Neural cell (in vitro differentiated cells): Measurements from ENCODE around the gene RASSF8. TPM values are rescaled to one million over a fixed set of nuclear protein-coding genes. Genes with fewer than 3 reads are reported as not detected.

Experiments
- H2AFZ ChIP-seq: fragments of 200-600, 300-800 bp; sonication (generic), shearing (Covaris generic); 2 replicates; pipeline ENCODE4 v1.6.0; 2014; ENCODE audit warnings: low read depth, mild to moderate bottlenecking, antibody characterized with exemption, low read length, moderate library complexity
- H3F3A ChIP-seq: fragments of 200-600 bp; shearing (Covaris generic); 2 replicates; pipeline ENCODE4 v1.6.1; 2016; ENCODE audit warnings: mild to moderate bottlenecking, moderate library complexity, mixed read lengths, antibody characterized with exemption, low read length; ENCODE audit not compliant: insufficient read depth, poor library complexity, severe bottlenecking
- H3K27ac ChIP-seq: fragments of 200-600, 300-800 bp; sonication (generic), shearing (Covaris generic); 2 replicates; pipeline ENCODE4 v1.5.1; 2014; ENCODE audit warnings: mild to moderate bottlenecking, low read length, moderate library complexity
- H3K27me3 ChIP-seq: fragments of 300-800, 200-600 bp; sonication (generic), shearing (Covaris generic); 2 replicates; pipeline ENCODE4 v1.6.0; 2014; ENCODE audit warnings: mild to moderate bottlenecking, low read depth, low read length, moderate library complexity; ENCODE audit not compliant: insufficient read depth
- H3K36me3 ChIP-seq: fragments of 300-800, 200-600 bp; sonication (generic), shearing (Covaris generic); 2 replicates; pipeline ENCODE4 v1.5.1; 2014; ENCODE audit warnings: mild to moderate bottlenecking, antibody characterized with exemption, low read length, moderate library complexity; ENCODE audit not compliant: insufficient read depth
- H3K4me2 ChIP-seq: fragments of 300-800, 200-600 bp; sonication (generic), shearing (Covaris generic); 2 replicates; pipeline ENCODE4 v1.6.0; 2014; ENCODE audit warnings: mild to moderate bottlenecking, low read length
- H3K4me3 ChIP-seq: fragments of 300-800, 200-600 bp; sonication (generic), shearing (Covaris generic); 2 replicates; pipeline ENCODE4 v1.5.1; 2014; ENCODE audit warnings: mild to moderate bottlenecking, low read length, moderate library complexity
- H3K79me2 ChIP-seq: fragments of 200-600 bp; shearing (Covaris generic); replicated peaks from 2 replicates; pipeline ENCODE4 v1.6.0; 2014; ENCODE audit warnings: mild to moderate bottlenecking, low read length, moderate library complexity; ENCODE audit not compliant: insufficient read depth
- H3K9ac ChIP-seq: fragments of 300-800, 200-600 bp; sonication (generic), shearing (Covaris generic); 2 replicates; pipeline ENCODE4 v1.6.1; 2016; ENCODE audit warnings: mild to moderate bottlenecking, low read length, mixed read lengths
- H3K9me2 ChIP-seq: fragments of 200-600 bp; shearing (Covaris generic); 2 replicates; pipeline ENCODE4 v1.6.1; 2016; ENCODE audit warnings: mild to moderate bottlenecking, low read length, mixed read lengths; ENCODE audit not compliant: insufficient read depth
- H3K9me3 ChIP-seq: fragments of 200-600, 300-800 bp; sonication (generic), shearing (Covaris generic); 2 replicates; pipeline ENCODE4 v1.6.1; 2016; ENCODE audit warnings: mild to moderate bottlenecking, mixed run types, low read length, moderate library complexity, mixed read lengths
- H4K20me1 ChIP-seq: fragments of 200-600 bp; shearing (Covaris generic); 2 replicates; pipeline ENCODE4 v1.6.1; 2016; ENCODE audit warnings: mild to moderate bottlenecking, mixed run types; ENCODE audit not compliant: insufficient read depth
- CTCF ChIP-seq: fragments of 450-650 bp; IDR thresholded peaks from 2 replicates; pipeline ENCODE4 v1.5.1; 2014; ENCODE audit warnings: antibody characterized with exemption, mild to moderate bottlenecking, moderate library complexity; ENCODE audit not compliant: poor library complexity, severe bottlenecking
- EP300 ChIP-seq: fragments of 450-650 bp; conservative IDR thresholded peaks from 2 replicates; pipeline ENCODE4 v1.6.1; 2014; ENCODE audit warnings: antibody characterized with exemption, mild to moderate bottlenecking, moderate library complexity; ENCODE audit not compliant: poor library complexity, severe bottlenecking
- EZH2 ChIP-seq: fragments of 200-600, 300-800 bp; shearing (Covaris generic), sonication (generic); IDR thresholded peaks from 2 replicates; pipeline ENCODE4 v1.6.1; 2014; ENCODE audit warnings: antibody characterized with exemption, low read length, borderline replicate concordance, mild to moderate bottlenecking; ENCODE audit not compliant: insufficient read depth, poor library complexity, severe bottlenecking
- MXI1 ChIP-seq: fragments of 450-650 bp; conservative IDR thresholded peaks from 2 replicates; pipeline ENCODE4 v1.6.1; 2014; ENCODE audit warnings: antibody characterized with exemption, mild to moderate bottlenecking; ENCODE audit not compliant: poor library complexity, severe bottlenecking
- POLR2AphosphoS5 ChIP-seq: IDR thresholded peaks from 2 replicates; pipeline ENCODE4 v1.6.1; 2012
- RAD21 ChIP-seq: fragments of 450-650 bp; conservative IDR thresholded peaks from 2 replicates; pipeline ENCODE4 v1.6.1; 2014; ENCODE audit warnings: antibody characterized with exemption, mild to moderate bottlenecking, moderate library complexity
- REST ChIP-seq: IDR thresholded peaks from 2 replicates; pipeline ENCODE4 v1.6.1; 2012; ENCODE audit warnings: borderline replicate concordance
- SMC3 ChIP-seq: fragments of 450-650 bp; conservative IDR thresholded peaks from 2 replicates; pipeline ENCODE4 v1.6.1; 2014; ENCODE audit warnings: antibody characterized with exemption, mild to moderate bottlenecking, moderate library complexity; ENCODE audit not compliant: poor library complexity
- TAF1 ChIP-seq: IDR thresholded peaks from 2 replicates; pipeline ENCODE4 v1.6.1; 2012; ENCODE audit warnings: low read depth
- polyA plus RNA-seq: library from polyadenylated mRNA; depleted of rRNA; stranded (reverse); fragments of >200 nt; gene quantifications from 2 replicates; pipeline ENCODE4 v1.2.3, GENCODE V29; 2014

The RASSF8 gene
- polyA plus RNA-seq, 1 donor from 2014 or later, result 11.4 TPM

- H3K4me2 ChIP-seq, result no peak overlapping the region
- TF ChIP-seq EP300 (no peak), TAF1 (no peak), CTCF (no peak), SMC3 (no peak), REST (no peak), MXI1 (no peak), POLR2AphosphoS5 (no peak), RAD21 (no peak), EZH2 (no peak)
- no peaks in the 10 kb centered on the region for H3K36me3 ChIP-seq
Observed at GRCh38 chr12:25926536-25926935, 31.9 kb upstream of the RASSF8 start.

GRCh38 chr12:25929142-25929541 is 29.3 kb upstream of the RASSF8 start:
- H3K9me2 ChIP-seq, result no peaks in the 10 kb centered on the region
- no peak overlapping the region for H3K9ac ChIP-seq
- H3K4me2 ChIP-seq, result no peak overlapping the region
- H3K4me3 ChIP-seq, result no peak overlapping the region
- H2AFZ ChIP-seq, result no peak overlapping the region
- H3K27me3 ChIP-seq, result no peaks in the 10 kb centered on the region
- no peaks in the 10 kb centered on the region for H3F3A ChIP-seq
- TF ChIP-seq TAF1 (no peak), EZH2 (no peak)
- no peaks in the 10 kb centered on the region for H4K20me1 ChIP-seq
- H3K79me2 ChIP-seq, result no peaks in the 10 kb centered on the region
- no peaks in the 10 kb centered on the region for H3K36me3 ChIP-seq
- no peak overlapping the region for H3K27ac ChIP-seq
- no peaks in the 10 kb centered on the region for H3K9me3 ChIP-seq

More at GRCh38 chr12:25926536-25926935, 31.9 kb upstream of the RASSF8 start:
- Histone ChIP-seq H3K9me3 (no peaks in the 10 kb centered on the region), H2AFZ (no peak overlapping the region), H3K9me2 (no peaks in the 10 kb centered on the region), H3K9ac (no peak overlapping the region), H3K4me3 (no peak overlapping the region), H4K20me1 (no peaks in the 10 kb centered on the region), H3K27ac (no peak overlapping the region), H3F3A (no peaks in the 10 kb centered on the region), H3K27me3 (no peaks in the 10 kb centered on the region), H3K79me2 (no peaks in the 10 kb centered on the region)

- Histone ChIP-seq H3K9me3 (no peaks in the 10 kb centered on the region), H3K79me2 (no peaks in the 10 kb centered on the region), H4K20me1 (no peaks in the 10 kb centered on the region), H3K9ac (no peak overlapping the region), H2AFZ (no peak overlapping the region), H3F3A (no peaks in the 10 kb centered on the region), H3K27ac (no peak overlapping the region), H3K9me2 (no peaks in the 10 kb centered on the region), H3K4me2 (no peak overlapping the region), H3K27me3 (no peaks in the 10 kb centered on the region), H3K4me3 (no peak overlapping the region), H3K36me3 (no peaks in the 10 kb centered on the region)
- TF ChIP-seq RAD21 (no peak), REST (no peak), TAF1 (no peak), CTCF (no peak), MXI1 (no peak), EZH2 (no peak), SMC3 (no peak), EP300 (no peak), POLR2AphosphoS5 (no peak)
Observed at GRCh38 chr12:25932971-25933370, 25.5 kb upstream of the RASSF8 start.
